ENCODE measurements around the gene PSMC3.

Gene PSMC3

GRCh38 chr11:47395223-47396048 lies 30.8 kb downstream of the PSMC3 start:
- no peak for DNase-seq (ENCODE audit: extremely low read depth in 1 of 2, low read depth in 1 of 2)

GRCh38 chr11:47394322-47395222 lies 31.7 kb downstream of the PSMC3 start:
- peak in 1 of 2 donors; percentile 39 for DNase-seq (ENCODE audit: extremely low read depth in 1 of 2, low read depth in 1 of 2)

DNA sequence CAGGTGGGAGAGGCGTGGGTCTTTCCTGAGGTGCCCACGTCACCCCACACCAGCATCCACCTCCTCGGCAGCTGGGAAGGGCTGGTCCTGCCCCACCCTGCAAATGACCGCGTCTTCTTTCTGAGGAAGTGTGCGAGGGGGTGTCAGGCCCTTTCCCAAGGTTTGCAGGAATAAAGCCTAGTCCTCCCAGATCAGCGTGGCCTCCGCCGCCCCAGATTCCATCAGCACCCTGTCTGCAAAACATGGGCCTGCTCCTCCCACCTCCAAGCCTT lies 32.3 kb downstream of the PSMC3 start:
- DNase-seq (ENCODE audit: extremely low read depth in 1 of 2, low read depth in 1 of 2), result no peak

DNA sequence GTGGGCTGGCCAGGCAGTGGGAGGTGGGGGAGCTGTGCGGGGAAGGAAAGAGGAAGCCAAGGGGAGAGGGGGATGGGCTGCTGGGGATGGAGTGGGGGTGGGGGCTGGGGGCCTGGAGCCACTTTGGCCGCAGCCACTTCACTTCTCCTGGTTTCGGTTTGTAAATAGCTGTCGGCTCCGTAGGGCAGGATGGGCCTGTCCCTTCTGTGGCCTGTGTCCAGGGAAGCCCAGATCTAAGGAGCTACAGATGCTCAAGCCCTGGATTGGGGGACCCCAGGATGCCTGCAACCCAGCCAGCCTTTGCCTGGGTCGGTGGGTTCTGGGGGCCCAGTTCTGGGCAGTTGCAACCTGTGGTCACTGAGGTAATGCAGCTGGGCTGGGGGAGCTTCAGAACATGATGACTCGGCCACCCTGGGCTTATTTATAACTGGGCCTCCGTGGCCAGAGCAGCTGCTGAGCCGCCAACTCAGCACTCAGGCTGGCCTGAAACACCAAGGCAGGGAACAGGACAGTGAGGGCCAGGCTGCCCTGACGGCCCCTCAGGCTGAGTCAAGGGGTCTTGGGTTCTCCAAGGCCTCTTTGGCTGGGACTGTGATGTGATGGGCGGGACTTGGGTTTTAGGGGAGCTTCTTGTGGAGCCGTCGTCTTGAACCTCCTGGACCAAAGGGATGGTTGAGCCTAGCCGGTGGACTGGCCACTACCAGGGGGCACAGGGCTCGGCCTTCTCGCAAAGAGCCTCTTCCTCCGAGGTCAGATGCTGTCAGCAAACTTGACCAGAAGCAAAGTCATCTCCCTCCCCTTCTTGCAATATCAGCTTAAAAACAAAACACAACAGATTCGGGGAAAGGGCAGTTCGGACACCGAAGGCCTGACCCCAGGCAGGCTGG lies 32.8 kb downstream of the PSMC3 start:
- no peak for DNase-seq (ENCODE audit: extremely low read depth in 1 of 2, low read depth in 1 of 2)

DNA sequence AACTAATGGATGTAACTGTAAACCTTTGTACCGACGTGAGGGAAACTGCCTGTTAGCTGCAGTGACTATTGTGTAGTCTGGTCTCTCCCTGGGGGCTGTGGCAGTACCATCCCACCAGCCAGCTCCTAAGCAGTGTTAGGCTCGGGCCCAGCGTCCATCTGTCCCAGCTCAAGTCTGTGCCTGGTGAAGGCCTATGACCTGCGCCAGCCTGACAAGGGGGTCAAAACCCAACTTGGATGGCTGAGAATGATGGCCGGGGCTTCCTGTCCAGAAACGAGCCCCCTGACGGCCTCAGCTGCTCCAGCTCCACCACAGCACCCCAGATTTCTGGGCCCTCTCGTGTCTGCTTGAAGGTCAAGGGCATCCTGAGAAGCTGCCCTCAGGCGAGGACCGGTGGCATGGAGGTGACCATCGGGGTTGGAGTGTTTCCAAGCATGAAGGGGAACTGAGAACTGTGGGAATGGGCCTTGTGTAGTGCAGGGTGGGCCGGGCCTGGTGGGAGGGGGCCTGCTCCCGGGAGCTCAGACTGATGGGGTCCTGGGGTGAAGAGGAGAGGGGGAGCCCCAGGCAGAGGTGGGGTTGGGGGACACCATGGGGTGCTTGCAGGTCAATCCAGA lies 33.6 kb downstream of the PSMC3 start:
- DNase-seq (ENCODE audit: extremely low read depth in 1 of 2, low read depth in 1 of 2), result no peak

- DNase-seq (ENCODE audit: extremely low read depth in 1 of 2, low read depth in 1 of 2), result no peak
Observed at GRCh38 chr11:47391711-47392432, 34.4 kb downstream of the PSMC3 start.

DNA sequence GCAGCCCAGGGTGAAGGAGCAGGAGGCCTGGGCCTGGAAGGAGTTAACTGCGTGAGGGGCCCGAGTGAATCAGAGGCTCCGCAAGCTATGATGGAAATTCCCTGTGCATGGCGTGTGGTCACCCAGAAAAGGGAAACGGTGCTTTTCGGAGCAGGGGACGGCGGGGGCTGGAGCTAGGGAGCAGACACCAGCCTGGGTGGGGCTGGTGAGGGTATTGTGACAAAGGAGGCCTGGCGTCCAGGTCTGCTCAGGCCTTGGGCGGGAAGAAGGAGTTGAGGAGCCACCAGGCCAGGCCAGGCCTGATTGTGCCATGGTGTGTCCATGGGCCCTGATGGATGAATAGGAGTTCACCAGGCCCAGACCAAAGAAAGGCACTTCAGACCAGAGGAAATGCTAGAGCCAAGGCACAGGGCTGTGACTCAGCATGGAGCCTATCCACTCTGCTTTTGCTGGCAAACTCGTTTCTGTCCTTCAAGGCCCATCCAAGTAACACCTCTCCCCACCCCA lies 35.1 kb downstream of the PSMC3 start:
- DNase-seq (ENCODE audit: extremely low read depth in 1 of 2, low read depth in 1 of 2), result no peak

- no peak for DNase-seq (ENCODE audit: extremely low read depth in 1 of 2, low read depth in 1 of 2)
Observed at GRCh38 chr11:47390422-47390760, 35.8 kb downstream of the PSMC3 start.

GRCh38 chr11:47389577-47390421 lies 36.4 kb downstream of the PSMC3 start:
- no peak for DNase-seq (ENCODE audit: extremely low read depth in 1 of 2, low read depth in 1 of 2)

- DNase-seq (ENCODE audit: extremely low read depth in 1 of 2, low read depth in 1 of 2), result no peak
Observed at GRCh38 chr11:47388697-47389576, 37.3 kb downstream of the PSMC3 start.

GRCh38 chr11:47387944-47388696 lies 38.1 kb downstream of the PSMC3 start:
- no peak for DNase-seq (ENCODE audit: extremely low read depth in 1 of 2, low read depth in 1 of 2)

DNA sequence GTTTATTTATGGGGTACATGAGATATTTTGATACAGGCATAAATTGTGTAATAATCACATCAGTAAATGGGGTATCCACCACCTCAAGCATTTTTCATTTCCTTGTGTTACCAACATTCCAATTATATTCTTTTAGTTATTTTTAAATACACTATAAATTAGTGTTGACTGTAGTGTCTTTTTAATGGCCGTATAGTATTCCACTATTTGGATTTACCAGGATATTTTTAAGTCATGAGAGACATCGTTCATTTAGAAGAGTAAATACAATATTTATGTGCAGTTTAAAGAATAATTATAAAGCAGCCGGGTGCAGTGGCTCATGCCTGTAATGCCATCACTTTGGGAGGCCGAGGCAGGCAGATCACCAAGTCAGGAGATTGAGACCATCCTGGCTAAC lies 41.7 kb downstream of the PSMC3 start:
- DNase-seq (ENCODE audit: extremely low read depth in 1 of 2, low read depth in 1 of 2), result no peak

DNA sequence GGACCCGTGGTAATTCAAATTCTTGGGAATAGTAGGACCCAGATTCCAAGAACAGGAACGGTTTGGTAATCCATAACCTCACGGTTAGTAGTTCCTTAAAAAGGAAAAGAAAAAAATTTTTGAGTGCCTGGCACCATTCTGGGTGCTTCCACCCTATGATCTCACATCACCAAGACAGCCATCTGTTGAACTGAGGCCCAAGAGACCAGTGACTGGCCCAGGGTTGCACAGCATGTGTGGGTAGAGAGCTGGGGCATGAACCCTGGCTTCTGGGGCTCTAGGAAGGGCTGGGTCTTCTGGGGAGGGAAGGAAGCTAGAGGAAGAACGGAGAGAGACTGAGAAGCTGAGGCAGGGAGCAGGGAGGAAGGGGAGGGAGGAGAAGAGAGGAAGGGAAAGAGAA lies 43.2 kb downstream of the PSMC3 start:
- DNase-seq (ENCODE audit: extremely low read depth in 1 of 2, low read depth in 1 of 2), result no peak

DNA sequence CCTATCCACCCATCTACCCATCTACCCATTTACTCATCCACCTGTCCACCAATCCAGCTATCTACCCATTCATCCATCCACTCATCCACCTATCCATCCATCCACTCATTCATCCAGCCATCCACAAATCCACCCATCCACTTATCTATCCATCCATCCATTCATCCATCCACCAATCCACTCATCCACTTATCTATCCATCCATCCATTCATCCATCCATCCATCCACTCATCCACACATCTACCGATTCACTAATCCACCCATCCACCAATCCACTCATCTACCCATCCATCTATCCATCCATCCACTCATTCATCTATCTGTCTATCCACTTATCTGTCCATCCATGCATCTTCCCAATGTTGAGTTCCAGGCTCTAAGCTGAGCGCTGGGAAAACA lies 46.2 kb downstream of the PSMC3 start:
- no peak for DNase-seq (ENCODE audit: extremely low read depth in 1 of 2, low read depth in 1 of 2)

GRCh38 chr11:47379317-47379716 lies 46.9 kb downstream of the PSMC3 start:
- DNase-seq (ENCODE audit: extremely low read depth in 1 of 2, low read depth in 1 of 2), result no peak

DNA sequence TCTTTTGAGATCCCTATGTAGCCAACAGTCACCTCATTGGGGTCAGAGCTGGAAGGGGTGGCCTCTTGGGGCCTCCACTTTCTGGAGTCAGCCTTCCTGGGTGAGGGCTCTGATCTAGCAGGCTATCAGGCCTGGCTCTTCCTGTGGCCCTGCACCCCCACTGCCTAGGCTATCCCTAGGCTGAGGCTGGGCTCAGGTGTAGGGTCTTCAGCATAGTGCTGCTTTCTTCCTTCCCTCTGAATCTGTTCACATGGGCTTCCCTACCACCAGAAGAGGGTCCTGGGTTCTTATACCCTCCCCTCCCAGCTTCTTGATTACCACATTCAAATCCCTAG lies 47.4 kb downstream of the PSMC3 start:
- no peak for DNase-seq (ENCODE audit: extremely low read depth in 1 of 2, low read depth in 1 of 2)

GRCh38 chr11:47378010-47378835 lies 48.0 kb downstream of the PSMC3 start, which contains the start of gene SPI1:
SPI1 (minus strand) TSS chr11:47378547; CDS start chr11:47378353, 194 bp downstream.
- DNase-seq (ENCODE audit: extremely low read depth in 1 of 2, low read depth in 1 of 2), result no peak

Measured in activated CD8-positive, alpha-beta memory T cell treated with anti-CD3 and anti-CD28 coated beads for 1 hour (primary cell).